Trophoblast cell (in vitro differentiated cells and primary cell): ENCODE results near the gene DLX5.

Experiments
- DNase-seq, 2 donors: peaks; one replicate each; pipeline ENCODE4 v3.0.0-alpha.2; 2016
- H2AFZ ChIP-seq: 2 replicates; pipeline ENCODE4 v1.6.1; 2013; ENCODE audit warnings: low read length, moderate library complexity, mild to moderate bottlenecking; ENCODE audit not compliant: insufficient read depth, poor library complexity
- H2AK5ac ChIP-seq: 2 replicates; pipeline ENCODE4 v1.6.1; 2013; ENCODE audit warnings: mild to moderate bottlenecking, low read length
- H2BK120ac ChIP-seq: 2 replicates; pipeline ENCODE4 v1.6.1; 2013; ENCODE audit warnings: low read length, mild to moderate bottlenecking, moderate library complexity; ENCODE audit not compliant: insufficient read depth, poor library complexity
- H2BK12ac ChIP-seq: 2 replicates; pipeline ENCODE4 v1.6.1; 2013; ENCODE audit warnings: mild to moderate bottlenecking, low read length, moderate library complexity
- H2BK5ac ChIP-seq: 2 replicates; pipeline ENCODE4 v1.6.1; 2013; ENCODE audit warnings: low read length, low read depth, moderate library complexity, mild to moderate bottlenecking; ENCODE audit not compliant: poor library complexity
- H3K14ac ChIP-seq: 2 replicates; pipeline ENCODE4 v1.6.1; 2013; ENCODE audit warnings: mild to moderate bottlenecking, low read length
- H3K18ac ChIP-seq: 2 replicates; pipeline ENCODE4 v1.6.1; 2013; ENCODE audit warnings: mild to moderate bottlenecking, low read length
- H3K23ac ChIP-seq: 2 replicates; pipeline ENCODE4 v1.6.1; 2013; ENCODE audit warnings: low read length
- H3K27ac ChIP-seq: 2 replicates; pipeline ENCODE4 v1.5.1; 2013; ENCODE audit warnings: low read depth, mild to moderate bottlenecking, inconsistent platforms, low read length, moderate library complexity
- H3K27me3 ChIP-seq: 2 replicates; pipeline ENCODE4 v1.6.1; 2013; ENCODE audit warnings: inconsistent platforms, mild to moderate bottlenecking, low read length, moderate library complexity; ENCODE audit not compliant: insufficient read depth
- H3K36me3 ChIP-seq, 2 experiments: 1 replicate in 1 of 2; 2 replicates in 1 of 2; pipeline ENCODE4 v1.6.1; 2013; ENCODE audit warnings: low read length in 2 of 2, mild to moderate bottlenecking in 2 of 2, moderate library complexity in 1 of 2; ENCODE audit not compliant: insufficient read depth in 2 of 2, control insufficient read depth in 1 of 2
- H3K4ac ChIP-seq: 2 replicates; pipeline ENCODE4 v1.6.1; 2013; ENCODE audit warnings: low read depth, mild to moderate bottlenecking, low read length, moderate library complexity
- H3K4me1 ChIP-seq, 2 experiments: 1 replicate in 1 of 2; 2 replicates in 1 of 2; pipeline ENCODE4 v1.6.1; 2013; ENCODE audit warnings: low read length in 2 of 2, mild to moderate bottlenecking in 2 of 2, moderate library complexity in 1 of 2; ENCODE audit not compliant: insufficient read depth in 2 of 2, control insufficient read depth in 1 of 2
- H3K4me2 ChIP-seq: 2 replicates; pipeline ENCODE4 v1.6.1; 2013; ENCODE audit warnings: inconsistent platforms, mild to moderate bottlenecking, low read length, moderate library complexity
- H3K4me3 ChIP-seq: 2 replicates; pipeline ENCODE4 v1.5.1; 2013; ENCODE audit warnings: mild to moderate bottlenecking, low read depth, low read length, inconsistent platforms
- H3K79me1 ChIP-seq: one replicate; pipeline ENCODE4 v1.6.1; 2013; ENCODE audit warnings: low read length
- H3K79me2 ChIP-seq: 2 replicates; pipeline ENCODE4 v1.6.1; 2013; ENCODE audit warnings: low read length, mild to moderate bottlenecking; ENCODE audit not compliant: control insufficient read depth, insufficient read depth, poor library complexity
- H3K9ac ChIP-seq: 2 replicates; pipeline ENCODE4 v1.6.1; 2013; ENCODE audit warnings: mild to moderate bottlenecking, low read length
- H3K9me3 ChIP-seq: 2 replicates; pipeline ENCODE4 v1.6.1; 2013; ENCODE audit warnings: low read depth, mild to moderate bottlenecking, control low read depth, inconsistent platforms, low read length; ENCODE audit not compliant: insufficient read depth
- H4K12ac ChIP-seq: 2 replicates; pipeline ENCODE4 v1.6.1; 2013; ENCODE audit warnings: low read depth, mild to moderate bottlenecking, low read length, moderate library complexity
- H4K8ac ChIP-seq: 2 replicates; pipeline ENCODE4 v1.6.1; 2013; ENCODE audit warnings: low read depth, mild to moderate bottlenecking, low read length, moderate library complexity
- H4K91ac ChIP-seq: one replicate; pipeline ENCODE4 v1.6.1; 2013; ENCODE audit warnings: low read depth, mild to moderate bottlenecking, low read length, moderate library complexity
- WGBS: extraction: QIAGEN DNeasy Blood & Tissue Kit; methylation state at CpG from one replicate; pipeline ENCODE4 v1.1.7; 2013; ENCODE audit warnings: missing lambda C conversion rate; ENCODE audit not compliant: insufficient read length, insufficient coverage; ENCODE audit errors: extremely low coverage; 5-methylcytosine and 5-hydroxymethylcytosine counted together

DLX5 gene

DNA sequence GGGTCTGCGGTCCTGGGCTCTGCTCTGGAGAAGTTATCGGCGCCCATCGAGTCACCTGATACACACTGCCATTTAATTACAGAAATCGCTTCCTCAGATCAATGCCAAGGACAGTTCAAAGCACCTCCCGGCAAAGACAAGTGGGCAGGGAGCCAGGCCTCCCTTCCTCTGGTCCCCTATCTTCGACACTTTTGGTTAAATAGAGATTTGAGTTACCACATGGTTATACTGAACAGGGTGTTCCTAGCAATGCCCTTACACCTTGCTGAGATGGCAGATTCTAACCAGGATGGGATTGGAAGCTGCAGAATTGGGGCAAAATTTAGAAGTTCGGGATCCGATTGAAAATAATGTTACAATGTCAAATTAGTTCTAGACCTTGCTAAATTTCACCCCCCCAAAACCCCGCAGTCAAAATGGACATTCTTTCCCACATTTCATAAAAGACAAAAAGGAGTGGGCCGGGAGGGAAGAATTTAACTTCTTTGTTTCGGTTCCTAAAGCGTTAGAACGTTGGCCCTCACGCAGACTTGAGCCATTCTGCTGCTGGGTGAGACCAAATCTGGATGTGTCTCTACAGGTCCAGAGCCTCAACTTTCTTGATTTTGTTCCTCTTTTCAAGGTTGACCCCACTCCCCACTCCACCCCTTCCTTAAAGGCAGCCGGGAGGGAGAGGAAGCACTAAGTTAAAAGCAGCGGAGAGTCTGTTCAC is 2.2 kb upstream of the DLX5 start:
- Histone ChIP-seq H2BK5ac (no peak overlapping the region), H3K14ac (no peak overlapping the region), H2BK120ac (peak overlapping the region; percentile 37), H2BK12ac (peak overlapping the region; percentile 25), H2AFZ (peak overlapping the region; percentile 30), H3K27ac (peak overlapping the region; percentile 50), H3K23ac (no peak overlapping the region), H3K4me3 (no peak overlapping the region), H3K9ac (no peak overlapping the region), H4K12ac (no peak overlapping the region), H3K79me1 (peaks cover 23% of the 10 kb centered on the region), H4K91ac (peak overlapping the region; percentile 21), H3K27me3 (no peaks in the 10 kb centered on the region), H2AK5ac (no peak overlapping the region), H3K79me2 (peaks cover 9% of the 10 kb centered on the region), H3K4me2 (peak overlapping the region; percentile 67), H3K4ac (no peak overlapping the region), H3K36me3 (peaks cover 0 to 2% of the 10 kb centered on the region in 2 experiments), H3K4me1 (peaks cover 12 to 26% of the 10 kb centered on the region in 2 experiments), H3K18ac (no peak overlapping the region), H4K8ac (peak overlapping the region; percentile 36), H3K9me3 (no peaks in the 10 kb centered on the region)
- no CpG with 5 or more reads among the region's 17 CpGs for whole genome bisulfite sequencing
- DNase-seq: no peak

DNA sequence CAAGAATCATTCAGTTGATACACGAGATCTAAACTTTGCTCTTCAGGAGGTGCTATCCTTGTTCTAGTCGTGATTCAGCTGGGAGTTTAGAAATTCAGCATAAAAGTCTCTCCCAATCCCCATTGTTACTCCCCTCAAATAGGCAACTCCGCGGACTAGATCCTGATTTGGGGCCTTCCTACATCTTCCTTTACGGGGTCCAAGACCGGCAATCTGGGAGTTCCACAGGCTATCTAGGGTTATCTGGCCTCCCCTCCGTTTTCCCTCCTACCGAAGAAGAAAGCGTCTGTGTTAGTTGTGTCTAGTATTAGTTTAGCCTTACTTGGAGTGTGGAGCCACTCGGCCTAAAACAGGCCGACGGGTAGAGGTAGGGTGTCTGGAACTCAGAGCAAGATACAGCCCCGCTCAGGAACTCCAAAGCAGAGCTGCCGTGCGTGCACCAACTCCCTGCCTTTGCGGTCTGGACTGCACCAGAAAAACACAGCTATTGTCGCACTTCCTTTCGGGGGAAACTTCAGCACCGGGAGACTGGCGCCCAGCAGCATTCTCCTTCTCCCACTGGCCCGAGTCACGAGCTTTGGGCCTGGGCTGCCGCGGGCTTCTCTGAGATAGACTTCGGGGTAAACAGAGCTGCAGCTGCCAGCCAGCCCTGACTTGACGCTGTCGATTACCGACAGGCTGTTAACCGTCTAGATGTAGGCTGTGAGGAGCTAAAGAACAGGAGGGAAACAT is 1.5 kb upstream of the DLX5 start:
- H3K4ac ChIP-seq: no peak overlapping the region
- peak overlapping the region; percentile 40 for H2AFZ ChIP-seq
- peak overlapping the region; percentile 17 for H3K4me2 ChIP-seq
- peaks cover 17 to 32% of the 10 kb centered on the region in 2 experiments for H3K4me1 ChIP-seq
- peak overlapping the region; percentile 50 for H3K27ac ChIP-seq
- H4K91ac ChIP-seq: no peak overlapping the region
- no peaks in the 10 kb centered on the region for H3K27me3 ChIP-seq
- no peak overlapping the region for H3K9ac ChIP-seq
- no peak for DNase-seq
- no CpG with 5 or more reads among the region's 29 CpGs for WGBS
- no peaks in the 10 kb centered on the region for H3K9me3 ChIP-seq
- H2BK120ac ChIP-seq: no peak overlapping the region
- peak overlapping the region; percentile 5 for H3K14ac ChIP-seq
- peaks cover 14% of the 10 kb centered on the region for H3K79me2 ChIP-seq
- H2AK5ac ChIP-seq: no peak overlapping the region
- no peak overlapping the region for H3K23ac ChIP-seq
- H3K18ac ChIP-seq: no peak overlapping the region
- H2BK12ac ChIP-seq: peak overlapping the region; percentile 41
- H4K12ac ChIP-seq: peak overlapping the region; percentile 22
- H2BK5ac ChIP-seq: no peak overlapping the region
- H3K79me1 ChIP-seq: peaks cover 27% of the 10 kb centered on the region
- no peak overlapping the region for H3K4me3 ChIP-seq
- H4K8ac ChIP-seq: peak overlapping the region; percentile 57
- peaks cover 4% of the 10 kb centered on the region in 2 experiments for H3K36me3 ChIP-seq

DNA sequence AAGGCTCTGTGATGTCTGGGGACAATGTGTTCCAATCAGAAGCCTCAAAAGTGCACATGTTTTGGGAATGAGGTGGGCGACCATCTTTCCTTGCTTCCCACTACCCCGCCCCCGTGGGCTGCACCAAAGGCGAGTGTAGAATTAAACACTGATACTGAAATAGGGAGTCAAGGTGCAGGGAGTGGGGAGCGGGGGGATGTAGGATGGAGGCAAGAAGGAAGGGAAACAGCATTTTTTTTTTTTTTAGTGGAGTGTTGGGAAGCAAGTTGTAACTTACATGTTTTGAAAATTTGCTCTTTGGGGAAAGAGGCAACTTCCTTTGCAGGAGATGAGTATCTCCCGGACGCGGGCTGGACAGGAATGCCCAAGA is 484 bp upstream of the DLX5 start:
- WGBS: no CpG with 5 or more reads among the region's 8 CpGs
- H3K4me2 ChIP-seq: peak overlapping the region; percentile 82
- peak overlapping the region; percentile 66 for H3K27ac ChIP-seq
- peak overlapping the region; percentile 22 for H4K91ac ChIP-seq
- peak overlapping the region; percentile 42 for H4K8ac ChIP-seq
- H3K4me1 ChIP-seq: peaks cover 23 to 38% of the 10 kb centered on the region in 2 experiments
- peak overlapping the region; percentile 41 for H2BK120ac ChIP-seq
- no peak overlapping the region for H3K23ac ChIP-seq
- H2AK5ac ChIP-seq: no peak overlapping the region
- no peak overlapping the region for H3K18ac ChIP-seq
- no peaks in the 10 kb centered on the region for H3K27me3 ChIP-seq
- H2BK5ac ChIP-seq: no peak overlapping the region
- peak overlapping the region; percentile 60 for H3K14ac ChIP-seq
- H3K4ac ChIP-seq: no peak overlapping the region
- peaks cover 16% of the 10 kb centered on the region for H3K79me2 ChIP-seq
- no peak overlapping the region for H4K12ac ChIP-seq
- no peak overlapping the region for H2BK12ac ChIP-seq
- H3K36me3 ChIP-seq: peaks cover 10 to 11% of the 10 kb centered on the region in 2 experiments
- no peak overlapping the region for H2AFZ ChIP-seq
- H3K79me1 ChIP-seq: peaks cover 30% of the 10 kb centered on the region
- no peak overlapping the region for H3K9ac ChIP-seq
- H3K4me3 ChIP-seq: peak overlapping the region; percentile 24
- H3K9me3 ChIP-seq: no peaks in the 10 kb centered on the region
- peak in 1 of 2 donors; percentile 49 for DNase-seq

DNA sequence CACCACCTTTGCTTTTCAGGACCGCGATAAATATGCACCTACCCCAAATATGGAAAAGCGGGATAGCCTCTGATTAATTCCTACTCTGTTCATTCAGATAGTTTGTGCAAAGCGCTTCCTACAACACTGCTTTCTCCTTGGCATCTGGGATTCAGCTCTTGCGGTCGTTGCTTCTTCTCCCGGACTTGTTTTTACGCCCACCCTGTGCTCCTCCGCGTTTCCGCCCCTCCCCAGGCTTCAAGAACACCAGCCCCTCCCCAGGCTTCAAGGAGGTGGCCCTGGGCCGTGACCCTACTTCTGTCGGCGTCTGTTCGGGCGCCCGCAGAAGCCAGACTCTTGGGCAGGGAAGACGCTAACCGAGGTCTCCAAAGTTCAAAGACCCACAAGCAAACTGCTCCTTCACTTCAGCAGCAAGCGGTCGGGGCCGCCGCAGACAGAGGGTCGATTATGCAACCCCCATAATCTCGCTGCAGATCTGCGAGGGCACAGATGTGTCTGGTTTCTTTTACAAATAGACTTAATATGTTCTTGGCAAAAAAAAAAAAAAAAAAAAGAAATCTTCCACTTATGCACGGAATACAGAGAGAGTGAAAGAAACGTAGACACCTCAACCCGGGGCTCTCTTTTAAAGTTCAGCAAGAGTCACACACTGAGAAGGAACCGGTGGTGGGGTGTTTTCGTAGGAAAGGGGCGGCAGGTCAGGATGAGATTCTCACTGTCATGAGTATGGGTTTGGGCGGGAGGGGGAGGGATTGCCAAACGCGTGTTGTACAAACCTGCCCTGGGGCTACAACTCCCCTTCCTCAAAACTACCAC is 1.9 kb downstream of the DLX5 start:
- Histone ChIP-seq H2AFZ (no peak overlapping the region), H3K79me1 (peaks cover 30% of the 10 kb centered on the region), H3K4ac (peak overlapping the region; percentile 39), H4K91ac (no peak overlapping the region), H3K9ac (peak overlapping the region; percentile 6), H2AK5ac (no peak overlapping the region), H3K4me3 (peak overlapping the region; percentile 93), H4K8ac (no peak overlapping the region), H3K23ac (no peak overlapping the region), H2BK120ac (no peak overlapping the region), H3K9me3 (no peaks in the 10 kb centered on the region), H3K4me2 (peak overlapping the region; percentile 82), H2BK5ac (no peak overlapping the region), H3K27me3 (no peaks in the 10 kb centered on the region), H3K4me1 (peaks cover 29 to 50% of the 10 kb centered on the region in 2 experiments), H3K36me3 (peaks cover 10 to 11% of the 10 kb centered on the region in 2 experiments), H4K12ac (no peak overlapping the region), H3K27ac (peak overlapping the region; percentile 63), H3K18ac (no peak overlapping the region), H3K79me2 (peaks cover 16% of the 10 kb centered on the region), H2BK12ac (no peak overlapping the region), H3K14ac (no peak overlapping the region)
- WGBS: no CpG with 5 or more reads among the region's 35 CpGs
- peak; percentile 31 to 56 for DNase-seq
